Hepatocyte (in vitro differentiated cells): ENCODE measurements around the gene GMPS.
"Not testable (repeated sequence)": the region's sequence is repeated elsewhere in the genome, so short reads cannot be mapped to it uniquely, and the experiment has no call there.

Experiments
- EZH2 ChIP-seq: fragments of 200-600 bp; sonication (generic); IDR thresholded peaks from 2 replicates; pipeline ENCODE4 v1.6.1; 2016; ENCODE audit warnings: antibody characterized with exemption, mild to moderate bottlenecking, borderline replicate concordance
- EZH2phosphoT487 ChIP-seq: fragments of 200-600 bp; sonication (generic); IDR thresholded peaks from one replicate; pipeline ENCODE4 v1.6.1; 2018; ENCODE audit warnings: antibody characterized with exemption, mild to moderate bottlenecking, low read depth, moderate library complexity; ENCODE audit not compliant: unreplicated experiment, severe bottlenecking
- TF ChIP-seq, protein P1 (sequence below): fragments of 200-600 bp; sonication (generic); IDR thresholded peaks from 2 replicates; pipeline ENCODE4 v1.5.1; 2016; ENCODE audit warnings: antibody characterized with exemption, mild to moderate bottlenecking; ENCODE audit not compliant: poor library complexity

GRCh38 chr3:155860424-155860823 is 10.0 kb upstream of the GMPS start:
- TF ChIP-seq, protein P1, sequence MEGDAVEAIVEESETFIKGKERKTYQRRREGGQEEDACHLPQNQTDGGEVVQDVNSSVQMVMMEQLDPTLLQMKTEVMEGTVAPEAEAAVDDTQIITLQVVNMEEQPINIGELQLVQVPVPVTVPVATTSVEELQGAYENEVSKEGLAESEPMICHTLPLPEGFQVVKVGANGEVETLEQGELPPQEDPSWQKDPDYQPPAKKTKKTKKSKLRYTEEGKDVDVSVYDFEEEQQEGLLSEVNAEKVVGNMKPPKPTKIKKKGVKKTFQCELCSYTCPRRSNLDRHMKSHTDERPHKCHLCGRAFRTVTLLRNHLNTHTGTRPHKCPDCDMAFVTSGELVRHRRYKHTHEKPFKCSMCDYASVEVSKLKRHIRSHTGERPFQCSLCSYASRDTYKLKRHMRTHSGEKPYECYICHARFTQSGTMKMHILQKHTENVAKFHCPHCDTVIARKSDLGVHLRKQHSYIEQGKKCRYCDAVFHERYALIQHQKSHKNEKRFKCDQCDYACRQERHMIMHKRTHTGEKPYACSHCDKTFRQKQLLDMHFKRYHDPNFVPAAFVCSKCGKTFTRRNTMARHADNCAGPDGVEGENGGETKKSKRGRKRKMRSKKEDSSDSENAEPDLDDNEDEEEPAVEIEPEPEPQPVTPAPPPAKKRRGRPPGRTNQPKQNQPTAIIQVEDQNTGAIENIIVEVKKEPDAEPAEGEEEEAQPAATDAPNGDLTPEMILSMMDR = not testable (repeated sequence)
- TF ChIP-seq EZH2, EZH2phosphoT487: not testable (repeated sequence)
